Parathyroid adenoma (tissue), 2 donors: ENCODE measurements around the gene FZD1.

Experiments used
- H2AFZ ChIP-seq: fragments of 300-600 bp; sonication (generic); one replicate; pipeline ENCODE4 v1.7.0; 2017; ENCODE audit warnings: antibody characterized with exemption, mild to moderate bottlenecking
- H3K27ac ChIP-seq: fragments of 300-600 bp; sonication (generic); one replicate; pipeline ENCODE4 v1.7.0; 2017
- H3K27me3 ChIP-seq: fragments of 300-600 bp; sonication (generic); one replicate; pipeline ENCODE4 v1.7.0; 2017; ENCODE audit warnings: low read length; ENCODE audit not compliant: control insufficient read depth, insufficient read depth
- H3K36me3 ChIP-seq: fragments of 300-600 bp; sonication (generic); one replicate; pipeline ENCODE4 v1.7.0; 2017; ENCODE audit warnings: low read length; ENCODE audit not compliant: control insufficient read depth, insufficient read depth
- H3K4me1 ChIP-seq: fragments of 300-600 bp; sonication (generic); one replicate; pipeline ENCODE4 v1.7.0; 2017; ENCODE audit warnings: control low read depth
- H3K4me2 ChIP-seq: fragments of 300-600 bp; sonication (generic); one replicate; pipeline ENCODE4 v1.7.0; 2017; ENCODE audit warnings: low read length
- H3K4me3 ChIP-seq: fragments of 300-600 bp; sonication (generic); one replicate; pipeline ENCODE4 v1.7.0; 2017; ENCODE audit warnings: low read depth, low read length
- H3K79me2 ChIP-seq: fragments of 300-600 bp; sonication (generic); one replicate; pipeline ENCODE4 v1.7.0; 2017; ENCODE audit warnings: control low read depth
- H3K9ac ChIP-seq: fragments of 300-600 bp; sonication (generic); one replicate; pipeline ENCODE4 v1.7.0; 2017; ENCODE audit warnings: mild to moderate bottlenecking
- H3K9me3 ChIP-seq: fragments of 300-600 bp; sonication (generic); one replicate; pipeline ENCODE4 v1.7.0; 2017; ENCODE audit warnings: low read length; ENCODE audit not compliant: control insufficient read depth
- CTCF ChIP-seq: fragments of 300-600 bp; sonication (generic); IDR thresholded peaks from one replicate; pipeline ENCODE4 v1.7.0; 2017; ENCODE audit warnings: antibody characterized with exemption, mild to moderate bottlenecking
- donor health status: primary hyperparathyroidism.

The FZD1 gene

GRCh38 chr7:91266689-91267090 is 2.5 kb downstream of the FZD1 start:
- Histone ChIP-seq H3K4me1 (no peaks in the 10 kb centered on the region), H3K27me3 (no peaks in the 10 kb centered on the region), H3K9ac (no peak overlapping the region), H3K4me3 (no peak overlapping the region), H3K4me2 (no peak overlapping the region), H3K79me2 (no peaks in the 10 kb centered on the region), H3K27ac (no peak overlapping the region), H2AFZ (no peak overlapping the region), H3K36me3 (no peaks in the 10 kb centered on the region), H3K9me3 (no peaks in the 10 kb centered on the region)
- no peak for TF ChIP-seq CTCF

DNA sequence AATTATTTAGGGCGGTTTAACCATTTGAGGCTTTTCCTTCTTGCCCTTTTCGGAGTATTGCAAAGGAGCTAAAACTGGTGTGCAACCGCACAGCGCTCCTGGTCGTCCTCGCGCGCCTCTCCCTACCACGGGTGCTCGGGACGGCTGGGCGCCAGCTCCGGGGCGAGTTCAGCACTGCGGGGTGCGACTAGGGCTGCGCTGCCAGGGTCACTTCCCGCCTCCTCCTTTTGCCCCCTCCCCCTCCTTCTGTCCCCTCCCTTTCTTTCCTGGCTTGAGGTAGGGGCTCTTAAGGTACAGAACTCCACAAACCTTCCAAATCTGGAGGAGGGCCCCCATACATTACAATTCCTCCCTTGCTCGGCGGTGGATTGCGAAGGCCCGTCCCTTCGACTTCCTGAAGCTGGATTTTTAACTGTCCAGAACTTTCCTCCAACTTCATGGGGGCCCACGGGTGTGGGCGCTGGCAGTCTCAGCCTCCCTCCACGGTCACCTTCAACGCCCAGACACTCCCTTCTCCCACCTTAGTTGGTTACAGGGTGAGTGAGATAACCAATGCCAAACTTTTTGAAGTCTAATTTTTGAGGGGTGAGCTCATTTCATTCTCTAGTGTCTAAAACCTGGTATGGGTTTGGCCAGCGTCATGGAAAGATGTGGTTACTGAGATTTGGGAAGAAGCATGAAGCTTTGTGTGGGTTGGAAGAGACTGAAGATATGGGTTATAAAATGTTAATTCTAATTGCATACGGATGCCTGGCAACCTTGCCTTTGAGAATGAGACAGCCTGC is 3.1 kb downstream of the FZD1 start:
- Histone ChIP-seq H3K36me3 (no peaks in the 10 kb centered on the region), H3K4me2 (no peak overlapping the region), H2AFZ (no peak overlapping the region), H3K27me3 (no peaks in the 10 kb centered on the region), H3K4me3 (peak overlapping the region; percentile 3), H3K4me1 (no peaks in the 10 kb centered on the region), H3K9ac (no peak overlapping the region), H3K9me3 (no peaks in the 10 kb centered on the region), H3K79me2 (no peaks in the 10 kb centered on the region), H3K27ac (no peak overlapping the region)
- TF ChIP-seq CTCF, result no peak

DNA sequence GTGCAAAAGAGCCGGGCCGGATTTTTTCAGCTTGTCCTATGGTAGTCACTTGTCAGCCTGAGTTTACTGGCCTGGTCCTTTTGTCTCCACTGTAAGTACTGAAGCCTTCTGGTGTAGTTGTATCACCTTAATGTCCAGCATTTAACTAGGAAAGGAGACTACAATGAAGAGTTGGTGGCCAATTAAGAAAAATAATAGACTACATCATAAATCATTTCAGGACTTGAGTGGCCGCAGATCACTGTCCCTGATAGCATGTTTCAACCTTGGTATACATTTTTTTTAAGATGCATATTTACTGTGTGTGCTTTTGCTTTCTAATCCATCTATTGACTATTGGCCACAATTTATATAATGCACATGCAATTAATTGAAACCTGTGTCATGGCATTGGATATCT is 6.1 kb downstream of the FZD1 start:
- no peaks in the 10 kb centered on the region for H3K79me2 ChIP-seq
- no peak overlapping the region for H3K9ac ChIP-seq
- TF ChIP-seq CTCF, result no peak
- no peaks in the 10 kb centered on the region for H3K27me3 ChIP-seq
- H3K4me2 ChIP-seq, result no peak overlapping the region
- H3K4me1 ChIP-seq, result no peaks in the 10 kb centered on the region
- no peak overlapping the region for H3K4me3 ChIP-seq
- no peak overlapping the region for H3K27ac ChIP-seq
- H2AFZ ChIP-seq, result no peak overlapping the region
- H3K36me3 ChIP-seq, result no peaks in the 10 kb centered on the region
- no peaks in the 10 kb centered on the region for H3K9me3 ChIP-seq

DNA sequence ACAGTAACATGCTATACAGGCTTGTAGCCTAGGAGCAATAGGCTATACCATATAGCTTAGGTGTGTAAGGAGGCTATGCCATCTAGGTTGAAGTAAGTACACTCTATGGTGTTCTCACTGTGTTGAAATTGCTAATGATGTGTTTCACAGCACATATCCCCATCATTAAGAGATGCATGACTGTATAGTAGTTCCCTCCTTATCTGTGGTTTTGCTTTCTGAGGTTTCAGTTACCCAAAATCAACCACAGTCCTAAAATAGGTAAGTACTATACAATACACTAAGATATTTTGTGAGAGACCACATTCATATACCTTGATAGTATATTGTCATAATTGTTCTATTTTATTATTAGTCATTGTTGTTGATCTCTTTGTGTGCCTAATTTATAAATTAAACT is 12.7 kb downstream of the FZD1 start:
- H3K36me3 ChIP-seq, result no peaks in the 10 kb centered on the region
- H3K27ac ChIP-seq, result no peak overlapping the region
- H3K4me2 ChIP-seq, result no peak overlapping the region
- H2AFZ ChIP-seq, result no peak overlapping the region
- H3K4me3 ChIP-seq, result no peak overlapping the region
- H3K79me2 ChIP-seq, result no peaks in the 10 kb centered on the region
- no peak overlapping the region for H3K9ac ChIP-seq
- no peak for TF ChIP-seq CTCF
- no peaks in the 10 kb centered on the region for H3K9me3 ChIP-seq
- no peaks in the 10 kb centered on the region for H3K4me1 ChIP-seq
- H3K27me3 ChIP-seq, result no peaks in the 10 kb centered on the region

- H3K27me3 ChIP-seq, result no peaks in the 10 kb centered on the region
- no peaks in the 10 kb centered on the region for H3K4me1 ChIP-seq
- no peak overlapping the region for H2AFZ ChIP-seq
- no peak overlapping the region for H3K9ac ChIP-seq
- H3K79me2 ChIP-seq, result no peaks in the 10 kb centered on the region
- TF ChIP-seq CTCF, result no peak
- H3K27ac ChIP-seq, result no peak overlapping the region
- no peak overlapping the region for H3K4me2 ChIP-seq
- H3K36me3 ChIP-seq, result no peaks in the 10 kb centered on the region
- no peak overlapping the region for H3K4me3 ChIP-seq
- no peaks in the 10 kb centered on the region for H3K9me3 ChIP-seq
Measured at GRCh38 chr7:91280185-91280584, 16.0 kb downstream of the FZD1 start.
